ENCODE results near the gene ZNF611.

GRCh38 chr19:52659013-52659412 is 75.8 kb downstream of the ZNF611 start:
- TF ChIP-seq EZH2 (IDR thresholded peaks at IDR 0.05; ENCODE audit: low read length) = no peak
- TF ChIP-seq, protein P1, sequence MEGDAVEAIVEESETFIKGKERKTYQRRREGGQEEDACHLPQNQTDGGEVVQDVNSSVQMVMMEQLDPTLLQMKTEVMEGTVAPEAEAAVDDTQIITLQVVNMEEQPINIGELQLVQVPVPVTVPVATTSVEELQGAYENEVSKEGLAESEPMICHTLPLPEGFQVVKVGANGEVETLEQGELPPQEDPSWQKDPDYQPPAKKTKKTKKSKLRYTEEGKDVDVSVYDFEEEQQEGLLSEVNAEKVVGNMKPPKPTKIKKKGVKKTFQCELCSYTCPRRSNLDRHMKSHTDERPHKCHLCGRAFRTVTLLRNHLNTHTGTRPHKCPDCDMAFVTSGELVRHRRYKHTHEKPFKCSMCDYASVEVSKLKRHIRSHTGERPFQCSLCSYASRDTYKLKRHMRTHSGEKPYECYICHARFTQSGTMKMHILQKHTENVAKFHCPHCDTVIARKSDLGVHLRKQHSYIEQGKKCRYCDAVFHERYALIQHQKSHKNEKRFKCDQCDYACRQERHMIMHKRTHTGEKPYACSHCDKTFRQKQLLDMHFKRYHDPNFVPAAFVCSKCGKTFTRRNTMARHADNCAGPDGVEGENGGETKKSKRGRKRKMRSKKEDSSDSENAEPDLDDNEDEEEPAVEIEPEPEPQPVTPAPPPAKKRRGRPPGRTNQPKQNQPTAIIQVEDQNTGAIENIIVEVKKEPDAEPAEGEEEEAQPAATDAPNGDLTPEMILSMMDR (optimal IDR thresholded peaks at IDR 0.05 in 1 of 3, IDR thresholded peaks at IDR 0.05 in 1 of 3, conservative IDR thresholded peaks at IDR 0.05 in 1 of 3; ENCODE audit: extremely low read depth in 1 of 3, insufficient read depth in 2 of 3, low read length in 3 of 3) = no peak

All from keratinocyte (primary cell).